NCI-H2227 (cell line): ENCODE results near the gene TNK1.

ENCODE experiments used
- DNase-seq: peaks from one replicate; lab custom pipeline; 2025; ENCODE audit not compliant: unreplicated experiment; lab: John Stamatoyannopoulos, UW

TNK1 gene

GRCh38 chr17:7408863-7409262 is 28.0 kb downstream of the TNK1 start:
- DNase-seq: no peak

GRCh38 chr17:7409716-7410115 is 28.8 kb downstream of the TNK1 start:
- DNase-seq: no peak

- no peak for DNase-seq
Observed at GRCh38 chr17:7410634-7411426, 29.9 kb downstream of the TNK1 start.

- DNase-seq: no peak
Observed at GRCh38 chr17:7411427-7411750, 30.5 kb downstream of the TNK1 start.

- no peak for DNase-seq
Observed at GRCh38 chr17:7413346-7413985, 32.6 kb downstream of the TNK1 start.

GRCh38 chr17:7414837-7415236 is 33.9 kb downstream of the TNK1 start:
- DNase-seq: no peak

- DNase-seq: no peak
Observed at GRCh38 chr17:7415784-7416183, 34.9 kb downstream of the TNK1 start.

- DNase-seq: no peak
Observed at GRCh38 chr17:7416323-7416722, 35.4 kb downstream of the TNK1 start.

- DNase-seq: no peak
Observed at GRCh38 chr17:7417056-7417655, 36.3 kb downstream of the TNK1 start.

- no peak for DNase-seq
Observed at GRCh38 chr17:7418472-7419152, 37.7 kb downstream of the TNK1 start.

GRCh38 chr17:7419819-7420610 is 39.1 kb downstream of the TNK1 start, which contains the start of gene SPEM1:
Gene SPEM1 (plus strand): TSS chr17:7420324. CDS start chr17:7420385, 61 bp downstream.
- no peak for DNase-seq

GRCh38 chr17:7421186-7421585 is 40.3 kb downstream of the TNK1 start:
- DNase-seq: no peak

- no peak for DNase-seq
Observed at GRCh38 chr17:7423679-7424078, 42.8 kb downstream of the TNK1 start.

- no peak for DNase-seq
Observed at GRCh38 chr17:7425316-7425715, 44.4 kb downstream of the TNK1 start, which contains the start of gene SPEM2. Gene SPEM2 (plus strand): TSS chr17:7425616. CDS start chr17:7425689, 73 bp downstream.

- DNase-seq: no peak
Observed at GRCh38 chr17:7425756-7426155, 44.9 kb downstream of the TNK1 start.

- DNase-seq: no peak
Observed at GRCh38 chr17:7426203-7426863, 45.4 kb downstream of the TNK1 start.

- DNase-seq: no peak
Observed at GRCh38 chr17:7426896-7427489, 46.1 kb downstream of the TNK1 start.

GRCh38 chr17:7427549-7427948 is 46.7 kb downstream of the TNK1 start:
- DNase-seq: no peak

GRCh38 chr17:7428557-7428956 is 47.7 kb downstream of the TNK1 start, which contains the start of gene SPEM3:
Gene SPEM3 (plus strand): TSS chr17:7428857. CDS start chr17:7428903, 46 bp downstream.
- DNase-seq: no peak

GRCh38 chr17:7429722-7430121 is 48.8 kb downstream of the TNK1 start:
- no peak for DNase-seq
